ENCODE results near the gene SERPINA5. TPM values are rescaled to one million over a fixed set of nuclear protein-coding genes. Genes with fewer than 3 reads are reported as not detected.

SERPINA5 gene
- total RNA-seq, 1 experiment from 2014 or later: not detected

- no peak overlapping the region for H3K4me3 ChIP-seq
- no peak overlapping the region for H3K27ac ChIP-seq
- no peaks in the 10 kb centered on the region for H3K9me3 ChIP-seq (ENCODE audit: insufficient read depth, low read depth)
- no peak for TF ChIP-seq CTCF (conservative IDR thresholded peaks at IDR 0.05)
- no peak for TF ChIP-seq EZH2 (IDR thresholded peaks at IDR 0.05; ENCODE audit: low read depth)
- no peaks in the 10 kb centered on the region for H3K27me3 ChIP-seq (ENCODE audit: insufficient read depth, low read depth)
- POLR2A ChIA-PET (ENCODE audit: unreplicated experiment): no interaction called here
- no peak for DNase-seq
- H4K20me1 ChIP-seq (ENCODE audit: insufficient read depth): no peaks in the 10 kb centered on the region
- no peak overlapping the region for H3K4me2 ChIP-seq
- intact Hi-C loops (cut with micrococcal nuclease; ENCODE audit: unreplicated experiment): no loop called here
- no peak overlapping the region for H2AFZ ChIP-seq
- no peaks in the 10 kb centered on the region for H3K36me3 ChIP-seq (ENCODE audit: low read depth)
- H3K79me2 ChIP-seq (ENCODE audit: low read depth): no peaks in the 10 kb centered on the region
- no peaks in the 10 kb centered on the region for H3K9me2 ChIP-seq (ENCODE audit: insufficient read depth)
- H3K4me1 ChIP-seq (replicated peaks; ENCODE audit: insufficient read depth): no peaks in the 10 kb centered on the region
- BruUV-seq (replicated peaks): no TSS peak
- CTCF ChIA-PET: no interaction called here
- H3F3A ChIP-seq (ENCODE audit: insufficient read depth, low read depth): no peaks in the 10 kb centered on the region
These were observed 36.2 kb downstream of the SERPINA5 start for GRCh38 chr14:94617366-94617941.

DNA sequence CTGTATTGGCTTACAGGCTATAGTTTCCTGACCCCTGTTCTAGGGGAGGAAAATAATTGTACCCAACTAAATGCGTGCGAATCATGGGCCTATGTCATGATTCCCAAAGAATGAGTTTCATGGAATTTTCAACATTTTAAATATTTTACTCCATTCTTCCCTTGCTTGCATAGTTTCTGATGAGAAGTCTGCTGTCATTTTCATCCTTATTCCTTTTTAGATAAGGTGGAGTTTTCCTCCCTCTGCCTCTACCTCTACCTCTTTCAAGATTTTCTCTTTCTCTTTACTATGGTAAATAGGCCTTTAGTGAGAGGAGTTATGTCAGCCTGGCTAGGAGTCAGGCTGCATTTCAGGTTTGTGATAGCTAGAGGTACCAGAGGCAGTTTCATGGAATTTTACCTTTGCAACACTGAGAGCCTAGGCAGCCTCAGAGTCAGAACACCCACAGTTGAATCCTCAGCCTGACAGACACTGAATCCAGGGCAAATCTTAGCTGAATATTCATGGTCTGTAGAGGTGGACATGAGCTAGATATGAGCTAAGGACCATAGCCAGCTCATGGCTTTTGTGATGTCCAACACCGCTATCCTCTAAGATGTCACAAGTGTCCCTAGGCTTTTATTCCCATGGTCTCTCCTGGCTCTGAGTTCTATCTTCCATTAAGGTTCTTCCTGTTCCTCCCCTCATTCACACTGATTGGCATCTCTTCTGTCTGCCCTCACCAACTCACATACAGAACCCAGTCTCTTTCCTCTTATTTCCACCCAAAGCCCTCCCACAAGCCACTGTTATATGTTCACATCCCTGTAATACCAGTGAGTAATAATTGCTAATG lies 37.0 kb downstream of the SERPINA5 start:
- no TSS peak for BruUV-seq (replicated peaks)
- Histone ChIP-seq H3K27me3 (ENCODE audit: insufficient read depth, low read depth) (no peaks in the 10 kb centered on the region), H3K4me2 (no peak overlapping the region), H3K27ac (no peak overlapping the region), H3K9me2 (ENCODE audit: insufficient read depth) (no peaks in the 10 kb centered on the region), H3K36me3 (ENCODE audit: low read depth) (no peaks in the 10 kb centered on the region), H3F3A (ENCODE audit: insufficient read depth, low read depth) (no peaks in the 10 kb centered on the region), H3K9me3 (ENCODE audit: insufficient read depth, low read depth) (no peaks in the 10 kb centered on the region), H3K79me2 (ENCODE audit: low read depth) (no peaks in the 10 kb centered on the region), H4K20me1 (ENCODE audit: insufficient read depth) (no peaks in the 10 kb centered on the region), H2AFZ (no peak overlapping the region), H3K4me3 (no peak overlapping the region), H3K4me1 (replicated peaks; ENCODE audit: insufficient read depth) (no peaks in the 10 kb centered on the region)
- CTCF ChIA-PET: no interaction called here
- intact Hi-C loops (cut with micrococcal nuclease; ENCODE audit: unreplicated experiment): no loop called here
- TF ChIP-seq EZH2 (IDR thresholded peaks at IDR 0.05; ENCODE audit: low read depth) (no peak), CTCF (conservative IDR thresholded peaks at IDR 0.05) (no peak)
- POLR2A ChIA-PET (ENCODE audit: unreplicated experiment): no interaction called here
- no peak for DNase-seq

GRCh38 chr14:94619297-94619696 lies 38.1 kb downstream of the SERPINA5 start:
- ChIA-PET POLR2A (ENCODE audit: unreplicated experiment) (no interaction called here), CTCF (no interaction called here)
- H3K4me1 ChIP-seq (replicated peaks; ENCODE audit: insufficient read depth): no peaks in the 10 kb centered on the region
- no peak overlapping the region for H3K27ac ChIP-seq
- intact Hi-C loops (cut with micrococcal nuclease; ENCODE audit: unreplicated experiment): no loop called here
- H3F3A ChIP-seq (ENCODE audit: insufficient read depth, low read depth): no peaks in the 10 kb centered on the region
- H3K79me2 ChIP-seq (ENCODE audit: low read depth): no peaks in the 10 kb centered on the region
- DNase-seq: no peak
- H2AFZ ChIP-seq: no peak overlapping the region
- H4K20me1 ChIP-seq (ENCODE audit: insufficient read depth): no peaks in the 10 kb centered on the region
- H3K27me3 ChIP-seq (ENCODE audit: insufficient read depth, low read depth): peaks cover 4% of the 10 kb centered on the region; the same call in 1 of the 2 replicates
- no TSS peak for BruUV-seq (replicated peaks)
- H3K36me3 ChIP-seq (ENCODE audit: low read depth): no peaks in the 10 kb centered on the region
- H3K4me2 ChIP-seq: no peak overlapping the region
- TF ChIP-seq CTCF (conservative IDR thresholded peaks at IDR 0.05) (no peak), EZH2 (IDR thresholded peaks at IDR 0.05; ENCODE audit: low read depth) (no peak)
- H3K4me3 ChIP-seq: no peak overlapping the region
- H3K9me3 ChIP-seq (ENCODE audit: insufficient read depth, low read depth): no peaks in the 10 kb centered on the region
- H3K9me2 ChIP-seq (ENCODE audit: insufficient read depth): no peaks in the 10 kb centered on the region

Measured in PC-9 (cell line).